ENCODE measurements around the gene WDSUB1.

WDSUB1 gene

DNA sequence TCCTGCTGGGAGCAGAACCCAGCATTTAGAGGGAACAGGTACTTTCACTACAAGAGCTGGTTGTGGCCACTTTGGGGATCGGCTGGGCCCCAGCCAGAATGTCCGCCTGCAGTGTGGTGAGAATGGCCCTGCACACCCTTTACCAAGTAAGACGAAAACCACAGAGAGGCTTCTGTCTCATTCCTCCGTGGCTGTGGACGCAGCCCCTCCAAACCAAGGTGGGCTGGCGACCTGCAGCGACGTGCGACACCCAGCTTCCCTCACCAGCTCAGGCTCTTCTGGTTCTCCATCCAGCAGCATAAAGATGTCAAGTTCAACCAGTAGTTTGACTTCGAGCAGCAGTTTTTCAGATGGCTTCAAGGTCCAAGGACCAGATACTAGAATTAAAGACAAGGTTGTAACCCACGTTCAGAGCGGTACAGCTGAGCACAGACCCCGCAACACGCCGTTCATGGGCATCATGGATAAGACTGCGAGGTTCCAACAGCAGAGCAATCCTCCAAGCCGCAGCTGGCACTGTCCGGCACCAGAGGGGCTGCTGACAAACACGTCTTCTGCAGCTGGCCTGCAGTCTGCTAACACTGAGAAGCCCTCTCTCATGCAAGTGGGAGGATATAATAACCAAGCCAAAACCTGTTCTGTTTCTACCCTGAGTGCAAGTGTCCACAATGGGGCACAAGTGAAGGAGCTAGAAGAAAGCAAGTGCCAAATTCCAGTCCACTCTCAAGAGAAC, 56.2 kb downstream of the WDSUB1 start:
- TF ChIP-seq, protein P1, sequence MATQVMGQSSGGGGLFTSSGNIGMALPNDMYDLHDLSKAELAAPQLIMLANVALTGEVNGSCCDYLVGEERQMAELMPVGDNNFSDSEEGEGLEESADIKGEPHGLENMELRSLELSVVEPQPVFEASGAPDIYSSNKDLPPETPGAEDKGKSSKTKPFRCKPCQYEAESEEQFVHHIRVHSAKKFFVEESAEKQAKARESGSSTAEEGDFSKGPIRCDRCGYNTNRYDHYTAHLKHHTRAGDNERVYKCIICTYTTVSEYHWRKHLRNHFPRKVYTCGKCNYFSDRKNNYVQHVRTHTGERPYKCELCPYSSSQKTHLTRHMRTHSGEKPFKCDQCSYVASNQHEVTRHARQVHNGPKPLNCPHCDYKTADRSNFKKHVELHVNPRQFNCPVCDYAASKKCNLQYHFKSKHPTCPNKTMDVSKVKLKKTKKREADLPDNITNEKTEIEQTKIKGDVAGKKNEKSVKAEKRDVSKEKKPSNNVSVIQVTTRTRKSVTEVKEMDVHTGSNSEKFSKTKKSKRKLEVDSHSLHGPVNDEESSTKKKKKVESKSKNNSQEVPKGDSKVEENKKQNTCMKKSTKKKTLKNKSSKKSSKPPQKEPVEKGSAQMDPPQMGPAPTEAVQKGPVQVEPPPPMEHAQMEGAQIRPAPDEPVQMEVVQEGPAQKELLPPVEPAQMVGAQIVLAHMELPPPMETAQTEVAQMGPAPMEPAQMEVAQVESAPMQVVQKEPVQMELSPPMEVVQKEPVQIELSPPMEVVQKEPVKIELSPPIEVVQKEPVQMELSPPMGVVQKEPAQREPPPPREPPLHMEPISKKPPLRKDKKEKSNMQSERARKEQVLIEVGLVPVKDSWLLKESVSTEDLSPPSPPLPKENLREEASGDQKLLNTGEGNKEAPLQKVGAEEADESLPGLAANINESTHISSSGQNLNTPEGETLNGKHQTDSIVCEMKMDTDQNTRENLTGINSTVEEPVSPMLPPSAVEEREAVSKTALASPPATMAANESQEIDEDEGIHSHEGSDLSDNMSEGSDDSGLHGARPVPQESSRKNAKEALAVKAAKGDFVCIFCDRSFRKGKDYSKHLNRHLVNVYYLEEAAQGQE (IDR thresholded peaks at IDR 0.05; ENCODE audit: insufficient read depth in 1 of 2, low read depth in 2 of 2, low read length in 2 of 2) = no peak
- TF ChIP-seq SIN3A (IDR thresholded peaks at IDR 0.05; ENCODE audit: borderline replicate concordance, insufficient read depth, low read length) = no peak
- TF ChIP-seq POLR2AphosphoS5 (IDR thresholded peaks at IDR 0.05; ENCODE audit: low read depth, low read length) = no peak
- no peak for TF ChIP-seq TAF1 (IDR thresholded peaks at IDR 0.05; ENCODE audit: borderline replicate concordance, insufficient read depth, low read length)
- no peak for TF ChIP-seq FOXP2 (optimal IDR thresholded peaks at IDR 0.05; ENCODE audit: borderline replicate concordance, extremely low read depth, extremely low read length, insufficient read depth)

DNA sequence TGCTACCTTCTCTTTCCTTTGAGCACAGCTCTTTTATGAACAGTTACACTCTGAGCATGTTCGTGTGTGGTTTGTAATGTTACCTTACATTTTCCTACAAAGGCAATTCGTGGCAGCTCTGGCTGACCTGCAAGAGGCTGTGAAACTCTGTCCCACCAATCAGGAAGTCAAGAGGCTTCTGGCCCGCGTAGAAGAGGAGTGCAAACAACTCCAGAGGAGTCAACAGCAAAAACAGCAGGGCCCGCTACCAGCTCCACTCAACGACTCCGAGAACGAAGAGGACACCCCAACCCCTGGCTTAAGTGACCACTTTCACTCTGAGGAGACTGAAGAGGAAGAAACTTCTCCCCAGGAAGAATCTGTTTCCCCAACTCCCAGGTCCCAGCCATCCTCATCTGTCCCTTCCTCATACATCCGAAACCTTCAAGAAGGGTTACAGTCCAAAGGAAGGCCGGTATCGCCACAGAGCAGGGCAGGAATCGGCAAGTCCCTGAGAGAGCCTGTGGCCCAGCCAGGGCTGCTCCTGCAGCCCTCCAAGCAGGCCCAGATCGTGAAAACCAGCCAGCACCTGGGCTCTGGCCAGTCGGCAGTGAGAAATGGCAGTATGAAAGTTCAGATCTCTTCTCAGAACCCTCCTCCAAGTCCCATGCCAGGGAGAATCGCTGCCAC, 56.9 kb downstream of the WDSUB1 start:
- no peak for TF ChIP-seq TAF1 (IDR thresholded peaks at IDR 0.05; ENCODE audit: borderline replicate concordance, insufficient read depth, low read length)
- no peak for TF ChIP-seq POLR2AphosphoS5 (IDR thresholded peaks at IDR 0.05; ENCODE audit: low read depth, low read length)
- no peak for TF ChIP-seq FOXP2 (optimal IDR thresholded peaks at IDR 0.05; ENCODE audit: borderline replicate concordance, extremely low read depth, extremely low read length, insufficient read depth)
- no peak for TF ChIP-seq SIN3A (IDR thresholded peaks at IDR 0.05; ENCODE audit: borderline replicate concordance, insufficient read depth, low read length)
- TF ChIP-seq, protein P1 (IDR thresholded peaks at IDR 0.05; ENCODE audit: insufficient read depth in 1 of 2, low read depth in 2 of 2, low read length in 2 of 2) = no peak

DNA sequence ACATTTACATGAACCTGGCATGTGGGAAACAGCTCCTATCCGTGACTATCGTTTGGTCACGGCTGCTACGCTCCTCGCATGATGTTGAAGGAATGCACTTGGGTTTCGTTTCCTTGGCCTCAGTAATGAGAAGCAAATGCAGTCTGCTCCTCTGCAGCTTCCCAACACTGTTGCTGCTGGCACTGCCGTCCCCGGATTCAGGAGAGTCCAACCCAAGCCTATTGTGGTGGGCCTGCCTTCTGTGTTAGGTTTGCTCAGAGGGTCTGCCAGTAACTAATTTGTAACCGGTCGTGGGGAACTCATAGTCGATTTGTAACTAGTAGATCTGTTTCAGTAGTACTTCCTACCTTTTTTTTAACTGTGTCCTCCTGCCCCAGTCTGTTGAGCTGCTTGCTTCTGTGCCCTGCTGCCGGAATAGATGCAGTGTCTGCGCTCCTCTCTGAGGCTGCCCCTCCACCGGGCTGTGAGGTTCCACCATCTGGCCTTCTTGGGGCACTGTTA, 58.4 kb downstream of the WDSUB1 start:
- TF ChIP-seq POLR2AphosphoS5 (IDR thresholded peaks at IDR 0.05; ENCODE audit: low read depth, low read length) = no peak
- TF ChIP-seq FOXP2 (optimal IDR thresholded peaks at IDR 0.05; ENCODE audit: borderline replicate concordance, extremely low read depth, extremely low read length, insufficient read depth) = no peak
- no peak for TF ChIP-seq SIN3A (IDR thresholded peaks at IDR 0.05; ENCODE audit: borderline replicate concordance, insufficient read depth, low read length)
- TF ChIP-seq, protein P1 (IDR thresholded peaks at IDR 0.05; ENCODE audit: insufficient read depth in 1 of 2, low read depth in 2 of 2, low read length in 2 of 2) = no peak
- TF ChIP-seq TAF1 (IDR thresholded peaks at IDR 0.05; ENCODE audit: borderline replicate concordance, insufficient read depth, low read length) = no peak

DNA sequence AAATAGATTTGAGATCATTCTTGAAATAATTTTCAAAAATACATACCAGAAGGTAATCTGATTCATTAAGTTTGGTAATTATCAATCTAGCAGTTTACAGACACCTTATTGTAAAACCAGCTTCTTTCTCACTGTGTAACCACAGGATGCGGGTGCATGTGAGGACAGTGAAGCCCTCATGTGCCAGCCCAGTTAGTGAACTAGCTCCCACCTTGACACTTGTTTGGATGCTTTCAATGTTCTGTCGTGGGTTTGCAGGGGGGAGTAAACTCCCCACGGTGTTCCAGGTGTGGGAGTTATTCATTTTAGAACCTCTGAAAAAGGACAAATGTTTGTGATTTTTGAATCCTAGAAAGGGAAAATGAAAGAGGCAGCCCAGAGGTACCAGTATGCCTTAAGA, 59.0 kb downstream of the WDSUB1 start:
- no peak for TF ChIP-seq SIN3A (IDR thresholded peaks at IDR 0.05; ENCODE audit: borderline replicate concordance, insufficient read depth, low read length)
- TF ChIP-seq FOXP2 (optimal IDR thresholded peaks at IDR 0.05; ENCODE audit: borderline replicate concordance, extremely low read depth, extremely low read length, insufficient read depth) = no peak
- no peak for TF ChIP-seq POLR2AphosphoS5 (IDR thresholded peaks at IDR 0.05; ENCODE audit: low read depth, low read length)
- TF ChIP-seq TAF1 (IDR thresholded peaks at IDR 0.05; ENCODE audit: borderline replicate concordance, insufficient read depth, low read length) = no peak
- TF ChIP-seq, protein P1 (IDR thresholded peaks at IDR 0.05; ENCODE audit: insufficient read depth in 1 of 2, low read depth in 2 of 2, low read length in 2 of 2) = no peak
